Measurements from ENCODE around the gene METTL16. TPM values are rescaled to one million over a fixed set of nuclear protein-coding genes. Genes with fewer than 3 reads are reported as not detected.

METTL16 gene
- total and polyA plus RNA-seq, 4 experiments from 2014 or later, result 7.5 to 51.8 (median 39.5) TPM

DNA sequence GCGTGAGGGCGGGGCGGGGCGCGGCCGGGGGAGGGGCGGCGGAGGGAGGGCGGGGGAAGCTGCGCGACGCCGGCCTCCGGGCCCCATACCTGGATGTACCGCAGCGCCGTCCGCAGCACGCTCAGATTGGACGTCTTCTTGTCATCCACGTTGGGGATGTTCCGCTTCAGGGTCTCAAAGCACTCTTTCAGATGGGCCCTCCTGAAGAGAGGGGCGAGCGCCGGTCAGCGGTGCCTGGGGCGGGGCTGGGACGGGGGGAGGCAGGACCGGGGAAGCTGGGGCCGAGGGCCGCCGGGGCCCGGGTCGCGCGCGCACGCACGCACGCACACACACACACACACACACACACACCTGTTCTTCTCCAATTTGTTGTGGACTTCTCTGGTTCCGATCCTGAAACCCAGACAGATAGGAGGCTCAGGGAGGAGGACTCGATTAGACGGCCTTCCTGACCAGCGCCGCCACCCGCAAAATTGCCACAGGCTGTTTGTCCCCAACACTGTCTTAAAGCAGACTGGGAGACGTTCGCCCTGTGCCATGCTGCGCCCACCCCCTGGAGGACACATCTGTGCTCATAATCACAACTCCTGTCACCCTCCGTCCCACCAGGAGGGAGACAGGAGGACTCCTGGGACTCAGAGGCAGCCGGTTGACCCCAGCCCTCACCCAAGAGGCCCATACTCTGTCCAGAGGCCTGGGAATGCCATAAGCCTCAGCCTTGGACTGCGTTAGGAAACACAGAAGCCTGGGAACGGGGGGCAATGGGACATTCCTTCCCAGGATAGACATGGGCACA, 117.5 kb downstream of the METTL16 start:
- no peaks in the 10 kb centered on the region for H3K9me3 ChIP-seq (ENCODE audit: control insufficient read depth in 1 of 2, low read length in 2 of 2)
- no peaks in the 10 kb centered on the region for H3K27me3 ChIP-seq (ENCODE audit: insufficient read depth, low read length)
- Mint-ChIP-seq H3K36me3 (peaks cover 0 to 16% of the 10 kb centered on the region in 2 donors), H3K4me3 (peak overlapping the region; percentile 66 to 82 (median 80)), H3K4me1 (peaks cover 34 to 77% (median 58%) of the 10 kb centered on the region in 4 donors), H3K27ac (peak overlapping the region; percentile 78 to 95 (median 93)), H3K9me3 (peaks cover 0 to 5% (median 0%) of the 10 kb centered on the region in 8 donors), H3K27me3 (peaks cover 0 to 1% of the 10 kb centered on the region in 2 donors)
- no peaks in the 10 kb centered on the region for H3K36me3 ChIP-seq (ENCODE audit: insufficient read depth, low read length)
- DNase-seq, result peak in 1 of 5 donors; percentile 52
- peaks cover 76% of the 10 kb centered on the region for H3K4me1 ChIP-seq (ENCODE audit: insufficient read depth, low read length)
- intact Hi-C loops (cut with micrococcal nuclease), result loop anchor here (1.0 kb wide), 2 partner anchors 7 to 90 kb away; partner anchors contain the start of gene MNT
- ChIA-PET CTCF (ENCODE audit: partially characterized antibody) (interaction anchor here (5.0 kb wide), 1 partner anchor 22 kb away, joined by 28 read pairs; no protein-coding TSS in a partner anchor), POLR2A (ENCODE audit: partially characterized antibody) (interaction anchor here (0.6 to 5.1 kb wide), 7 partner anchors 8 to 420 kb away, joined by 4 to 146 read pairs (median 12); partner anchors contain the start of genes MNT, SGSM2, SMG6 and SRR)
- H3K27ac ChIP-seq (ENCODE audit: low read depth, low read length), result peak overlapping the region; percentile 100
- peak overlapping the region in 1 of 2 donors; percentile 91 for H3K4me3 ChIP-seq (ENCODE audit: low read length in 2 of 2)

DNA sequence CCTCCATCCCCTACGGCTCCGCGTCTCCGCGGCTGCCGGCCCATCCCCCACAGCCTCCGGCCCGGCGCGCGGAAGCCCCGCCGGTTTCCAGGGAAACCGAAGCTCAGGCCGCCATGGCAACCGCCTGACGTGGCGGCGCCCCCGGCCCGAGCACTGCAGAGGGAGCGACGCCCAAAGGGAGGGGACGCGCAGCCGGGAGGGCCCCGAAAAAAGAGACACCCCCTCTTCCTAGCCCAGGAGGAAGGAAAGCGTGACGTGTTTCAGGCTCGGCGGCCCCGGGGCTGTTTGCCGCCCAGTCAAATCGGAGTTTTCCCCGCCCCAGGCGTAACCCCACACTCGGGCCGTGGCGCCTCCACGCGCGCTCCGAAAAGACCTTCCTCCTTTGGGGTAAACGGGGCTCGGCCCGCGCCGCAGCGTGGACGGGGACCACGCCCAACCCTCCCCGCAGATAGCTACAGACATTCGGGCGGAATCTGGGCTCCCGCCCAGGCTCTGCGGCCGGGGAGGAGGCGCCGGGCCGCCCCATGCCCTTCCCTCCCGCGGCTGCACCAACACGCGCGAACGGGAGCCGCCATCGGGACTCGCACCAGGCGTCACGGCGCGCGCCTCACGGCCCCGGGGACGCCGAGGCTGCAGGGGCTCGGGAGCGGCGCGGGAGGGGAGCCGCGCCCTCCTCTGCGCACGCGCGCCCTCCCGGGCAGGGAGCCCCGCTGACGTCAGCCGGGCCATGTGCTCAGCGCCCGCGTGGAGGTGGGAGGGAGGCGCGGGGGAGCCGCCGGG, 118.3 kb downstream of the METTL16 start:
- Mint-ChIP-seq H3K4me3 (peak overlapping the region; percentile 82 to 96 (median 88)), H3K9me3 (peaks cover 0 to 5% (median 0%) of the 10 kb centered on the region in 8 donors), H3K27me3 (peaks cover 0 to 1% of the 10 kb centered on the region in 2 donors), H3K4me1 (peaks cover 37 to 75% (median 56%) of the 10 kb centered on the region in 4 donors), H3K27ac (peak overlapping the region; percentile 95 to 99 (median 97)), H3K36me3 (peaks cover 4 to 19% of the 10 kb centered on the region in 2 donors)
- H3K27me3 ChIP-seq (ENCODE audit: insufficient read depth, low read length), result no peaks in the 10 kb centered on the region
- peaks cover 68% of the 10 kb centered on the region for H3K4me1 ChIP-seq (ENCODE audit: insufficient read depth, low read length)
- DNase-seq, result peak; percentile 93 to 97 (median 95)
- POLR2A ChIA-PET (ENCODE audit: partially characterized antibody), result interaction anchor here (0.6 to 5.1 kb wide), 14 partner anchors 9 to 877 kb away, joined by 3 to 146 read pairs (median 8); partner anchors contain the start of genes INPP5K, METTL16, MNT and SGSM2
- intact Hi-C loops (cut with micrococcal nuclease), result loop anchor here (1.0 kb wide), 2 partner anchors 8 to 89 kb away; partner anchors contain the start of gene MNT
- no peaks in the 10 kb centered on the region for H3K36me3 ChIP-seq (ENCODE audit: insufficient read depth, low read length)
- H3K4me3 ChIP-seq (ENCODE audit: low read length in 2 of 2), result peak overlapping the region; percentile 69 to 91
- CTCF ChIA-PET (ENCODE audit: partially characterized antibody), result interaction anchor here (5.0 kb wide), 1 partner anchor 22 kb away, joined by 28 read pairs; no protein-coding TSS in a partner anchor
- H3K27ac ChIP-seq (ENCODE audit: low read depth, low read length), result peak overlapping the region; percentile 100
- no peaks in the 10 kb centered on the region for H3K9me3 ChIP-seq (ENCODE audit: control insufficient read depth in 1 of 2, low read length in 2 of 2)

DNA sequence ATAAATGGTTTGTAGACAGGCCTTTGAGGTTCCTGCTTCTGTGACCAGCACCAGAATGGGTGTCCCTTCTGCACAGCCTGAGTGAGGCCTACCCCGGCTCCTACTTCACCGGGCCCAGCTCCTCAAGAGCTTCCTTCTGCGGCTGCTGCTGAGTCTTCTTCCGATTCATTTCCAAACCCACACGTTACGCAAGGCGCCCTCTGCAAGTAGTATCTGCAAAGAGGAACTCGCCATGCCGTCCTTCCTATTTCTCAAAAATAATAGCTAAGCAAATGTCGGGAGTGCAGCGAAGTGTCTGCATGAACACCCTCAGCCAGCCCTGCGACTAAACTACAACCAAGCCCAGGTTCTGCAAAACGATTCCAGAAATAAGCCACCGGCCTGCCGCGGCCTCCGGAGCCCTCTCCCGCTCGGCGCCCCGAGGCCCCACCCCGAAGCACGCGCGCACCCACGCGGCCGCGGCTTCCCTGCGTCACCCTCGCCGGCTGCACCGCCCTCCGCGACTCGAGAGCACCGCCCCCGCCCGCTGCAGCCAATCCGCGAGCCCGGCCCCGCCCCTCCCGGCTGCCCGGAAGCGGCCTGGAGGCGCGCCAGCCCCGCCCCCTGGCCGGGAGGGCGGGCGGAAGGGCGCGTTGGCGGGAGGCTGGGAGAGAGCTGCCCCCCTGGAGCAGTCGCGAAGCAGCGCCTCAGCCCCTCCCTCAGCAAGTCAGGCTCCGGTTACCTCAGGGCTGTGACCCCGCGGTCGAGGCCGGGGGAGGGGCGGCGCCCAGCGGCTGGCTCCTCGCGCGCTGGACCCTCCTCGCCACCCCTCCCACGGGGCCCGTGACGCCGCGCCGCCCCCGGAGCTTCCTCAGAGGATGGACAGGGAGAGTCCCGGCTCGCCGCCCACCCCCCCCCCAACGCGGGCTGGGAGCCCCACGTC, 119.2 kb downstream of the METTL16 start:
- Mint-ChIP-seq H3K27ac (peak overlapping the region; percentile 95 to 100 (median 99)), H3K27me3 (peaks cover 0 to 1% of the 10 kb centered on the region in 2 donors), H3K4me1 (peaks cover 31 to 69% (median 49%) of the 10 kb centered on the region in 4 donors), H3K9me3 (peaks cover 0 to 10% (median 0%) of the 10 kb centered on the region in 8 donors), H3K4me3 (peak overlapping the region; percentile 88 to 98 (median 96)), H3K36me3 (peaks cover 8 to 27% of the 10 kb centered on the region in 2 donors)
- CTCF ChIA-PET (ENCODE audit: partially characterized antibody), result interaction anchor here (1.0 to 5.0 kb wide), 3 partner anchors 11 to 54 kb away, joined by 3 to 40 read pairs (median 28); no protein-coding TSS in a partner anchor
- POLR2A ChIA-PET (ENCODE audit: partially characterized antibody), result interaction anchor here (0.8 to 5.1 kb wide), 16 partner anchors 10 to 876 kb away, joined by 3 to 146 read pairs (median 7); partner anchors contain the start of genes INPP5K, METTL16, MNT and PAFAH1B1
- peak overlapping the region; percentile 38 to 91 for H3K4me3 ChIP-seq (ENCODE audit: low read length in 2 of 2)
- no peaks in the 10 kb centered on the region for H3K36me3 ChIP-seq (ENCODE audit: insufficient read depth, low read length)
- DNase-seq, result peak; percentile 95 to 99 (median 98)
- no peaks in the 10 kb centered on the region for H3K9me3 ChIP-seq (ENCODE audit: control insufficient read depth in 1 of 2, low read length in 2 of 2)
- peaks cover 60% of the 10 kb centered on the region for H3K4me1 ChIP-seq (ENCODE audit: insufficient read depth, low read length)
- peak overlapping the region; percentile 100 for H3K27ac ChIP-seq (ENCODE audit: low read depth, low read length)
- intact Hi-C loops (cut with micrococcal nuclease), result loop anchor here (1.0 kb wide), 2 partner anchors 9 to 88 kb away; partner anchors contain the start of gene MNT
- H3K27me3 ChIP-seq (ENCODE audit: insufficient read depth, low read length), result no peaks in the 10 kb centered on the region

DNA sequence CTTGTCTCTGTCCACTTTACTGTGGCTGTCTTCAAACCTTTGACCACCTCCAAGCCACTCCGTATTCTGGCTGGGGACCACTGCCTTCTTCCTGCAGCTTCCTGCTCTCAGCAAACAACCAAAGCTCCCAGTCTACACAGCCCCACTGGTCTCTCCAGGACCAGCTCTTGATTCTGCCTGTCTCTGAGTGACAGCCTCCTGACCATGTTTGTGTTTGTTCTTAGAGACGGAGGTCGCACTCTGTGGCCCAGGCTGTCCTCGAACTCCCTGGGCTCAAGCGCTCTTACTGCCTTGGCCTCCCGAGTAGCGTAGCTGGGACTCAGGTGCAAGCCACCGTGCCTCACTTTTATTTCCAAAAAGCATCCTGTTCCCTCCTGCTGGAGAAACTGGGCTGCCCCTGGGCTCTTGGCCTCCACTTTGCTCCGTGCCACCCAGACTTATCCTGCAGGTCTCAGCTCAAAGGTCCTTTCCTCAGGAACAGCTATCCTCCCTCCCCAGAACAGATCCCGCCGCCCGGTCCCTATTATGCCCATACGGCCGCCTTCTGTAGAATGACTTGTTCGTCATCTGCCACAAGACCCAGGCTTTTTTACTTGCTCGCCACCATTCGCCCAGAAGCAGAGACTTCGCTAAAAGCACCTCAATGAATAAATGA, 120.0 kb downstream of the METTL16 start:
- H3K36me3 Mint-ChIP-seq, result peaks cover 8 to 27% of the 10 kb centered on the region in 2 donors
- POLR2A ChIA-PET (ENCODE audit: partially characterized antibody), result interaction anchor here (1.0 to 5.1 kb wide), 13 partner anchors 9 to 423 kb away, joined by 3 to 146 read pairs (median 9); partner anchors contain the start of genes METTL16, MNT, PAFAH1B1 and SGSM2
- DNase-seq, result no peak
- Histone ChIP-seq H3K9me3 (ENCODE audit: control insufficient read depth in 1 of 2, low read length in 2 of 2) (no peaks in the 10 kb centered on the region), H3K4me3 (ENCODE audit: low read length in 2 of 2) (peak overlapping the region; percentile 38 to 91), H3K4me1 (ENCODE audit: insufficient read depth, low read length) (peaks cover 53% of the 10 kb centered on the region), H3K27ac (ENCODE audit: low read depth, low read length) (peak overlapping the region; percentile 100), H3K27me3 (ENCODE audit: insufficient read depth, low read length) (no peaks in the 10 kb centered on the region), H3K36me3 (ENCODE audit: insufficient read depth, low read length) (no peaks in the 10 kb centered on the region)
- peak overlapping the region; percentile 88 to 98 (median 96) for H3K4me3 Mint-ChIP-seq
- CTCF ChIA-PET (ENCODE audit: partially characterized antibody), result interaction anchor here (0.8 to 5.0 kb wide), 4 partner anchors 10 to 53 kb away, joined by 3 to 40 read pairs (median 16); no protein-coding TSS in a partner anchor
- H3K27me3 Mint-ChIP-seq, result peaks cover 0 to 1% of the 10 kb centered on the region in 2 donors
- intact Hi-C loops (cut with micrococcal nuclease), result no loop called here
- peaks cover 26 to 63% (median 44%) of the 10 kb centered on the region in 4 donors for H3K4me1 Mint-ChIP-seq
- H3K9me3 Mint-ChIP-seq, result peaks cover 0 to 10% (median 0%) of the 10 kb centered on the region in 8 donors
- H3K27ac Mint-ChIP-seq, result peak overlapping the region; percentile 95 to 100 (median 99)

DNA sequence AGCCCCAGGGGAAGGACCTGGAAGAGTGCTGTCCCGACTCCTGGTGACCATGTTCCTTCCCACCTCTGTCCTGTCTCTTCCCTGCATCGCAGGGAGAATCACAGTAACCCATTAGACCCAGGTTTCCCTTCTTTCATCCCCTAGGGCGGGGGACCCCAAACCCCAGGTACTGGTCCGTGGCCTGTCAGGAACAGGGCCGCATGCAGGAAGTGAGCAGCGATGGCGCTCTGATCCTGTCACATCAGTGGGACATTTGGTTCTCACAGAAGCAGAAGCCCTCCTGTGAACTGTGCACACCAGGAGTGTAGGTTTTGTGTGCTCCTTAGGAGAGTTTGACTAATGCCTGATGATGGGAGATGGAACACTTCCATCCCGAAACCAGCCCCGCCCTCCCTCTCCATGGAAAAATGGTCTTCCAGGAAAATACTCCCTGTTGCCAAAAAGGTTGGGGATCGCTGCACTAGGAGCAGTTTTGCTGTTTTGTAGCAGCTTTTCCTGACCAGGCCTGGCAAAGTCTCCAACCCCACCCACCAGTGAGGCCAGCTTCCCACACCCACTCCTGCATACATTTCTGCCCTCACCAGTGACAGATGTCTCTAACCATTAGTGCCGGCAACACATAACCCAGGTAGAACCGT, 121.4 kb downstream of the METTL16 start:
- Histone ChIP-seq H3K4me3 (ENCODE audit: low read length in 2 of 2) (no peak overlapping the region), H3K36me3 (ENCODE audit: insufficient read depth, low read length) (peaks cover 3% of the 10 kb centered on the region), H3K4me1 (ENCODE audit: insufficient read depth, low read length) (peaks cover 40% of the 10 kb centered on the region), H3K27me3 (ENCODE audit: insufficient read depth, low read length) (no peaks in the 10 kb centered on the region), H3K27ac (ENCODE audit: low read depth, low read length) (peak overlapping the region; percentile 100), H3K9me3 (ENCODE audit: control insufficient read depth in 1 of 2, low read length in 2 of 2) (no peaks in the 10 kb centered on the region)
- H3K9me3 Mint-ChIP-seq, result peaks cover 0 to 10% (median 0%) of the 10 kb centered on the region in 8 donors
- peak overlapping the region in 3 of 8 donors; percentile 17 to 58 (median 20) for H3K4me3 Mint-ChIP-seq
- intact Hi-C loops (cut with micrococcal nuclease), result no loop called here
- ChIA-PET POLR2A (ENCODE audit: partially characterized antibody) (interaction anchor here (4.4 to 5.1 kb wide), 2 partner anchors 8 to 12 kb away, joined by 42 to 146 read pairs; partner anchors contain the start of gene MNT), CTCF (ENCODE audit: partially characterized antibody) (interaction anchor here (0.6 to 5.0 kb wide), 2 partner anchors 8 to 25 kb away, joined by 4 to 28 read pairs; no protein-coding TSS in a partner anchor)
- no peak for DNase-seq
- peaks cover 0 to 1% of the 10 kb centered on the region in 2 donors for H3K27me3 Mint-ChIP-seq
- peaks cover 21 to 51% (median 35%) of the 10 kb centered on the region in 4 donors for H3K4me1 Mint-ChIP-seq
- H3K27ac Mint-ChIP-seq, result peak overlapping the region in 6 of 7 donors; percentile 81 to 100 (median 86)
- H3K36me3 Mint-ChIP-seq, result peaks cover 8 to 31% of the 10 kb centered on the region in 2 donors

All from CD4-positive, alpha-beta memory T cell (primary cell).